Psoas muscle (tissue), 8 donors: ENCODE results near the gene CCNH. TPM values are rescaled to one million over a fixed set of nuclear protein-coding genes. Genes with fewer than 3 reads are reported as not detected.
A peak's percentile ranks its signal among the peaks of the same experiment; 100 is the strongest.

Experiments
- ATAC-seq, 4 donors: fragments of 200-7000 bp; cut with Tn5 transposase; one replicate each; pipeline ENCODE4 v1.9.1; 2020; ENCODE audit warnings: moderate library complexity in 3 of 4, mild to moderate bottlenecking in 2 of 4
- DNase-seq, 2 donors: peaks; one replicate each; pipeline ENCODE4 v3.0.0-alpha.2; 2020
- H3K27ac ChIP-seq: fragments of 200-600 bp; one replicate; pipeline ENCODE4 v1.8.0; 2022
- H3K27me3 ChIP-seq, 3 donors: fragments of 200-600 bp in 1 of 3; one replicate each; pipeline versions ENCODE4 v1.6.1 to v1.8.0; 2013 to 2022; ENCODE audit warnings: low read length in 2 of 3, mild to moderate bottlenecking in 2 of 3, moderate library complexity in 1 of 3; ENCODE audit not compliant: insufficient read depth in 3 of 3
- H3K36me3 ChIP-seq, 2 donors: fragments of 200-600 bp in 1 of 2; one replicate each; pipeline versions ENCODE4 v1.6.1 to v1.8.0; 2013 to 2022; ENCODE audit warnings: low read depth in 1 of 2, mild to moderate bottlenecking in 1 of 2, moderate library complexity in 1 of 2; ENCODE audit not compliant: insufficient read depth in 1 of 2
- H3K4me1 ChIP-seq: fragments of 200-600 bp; one replicate; pipeline ENCODE4 v1.8.0; 2022
- H3K4me3 ChIP-seq: fragments of 200-600 bp; one replicate; pipeline ENCODE4 v1.8.0; 2022; ENCODE audit warnings: mild to moderate bottlenecking
- H3K9me3 ChIP-seq: fragments of 200-600 bp; one replicate; pipeline ENCODE4 v1.8.0; 2022
- CTCF ChIP-seq: fragments of 200-600 bp; IDR thresholded peaks from one replicate; pipeline ENCODE4 v1.8.0; 2022; ENCODE audit warnings: antibody characterized with exemption
- WGBS, 3 donors: extraction: QIAGEN DNeasy Blood & Tissue Kit; methylation state at CpG; one replicate each; pipeline versions ENCODE4 v1.1.6 to v1.1.7; 2013; 5-methylcytosine and 5-hydroxymethylcytosine counted together
- intact Hi-C, 2 donors: fragments of 100-400 bp; cut with DNase I; formaldehyde crosslinking; loops; one replicate each; pipeline versions ENCODE4 v1.11.0 to v1.14.2; 2022
- polyA plus RNA-seq, 3 donors: library from polyadenylated mRNA; stranded (reverse); fragments of 200-250 nt; gene quantifications; one replicate each; pipeline ENCODE4 v1.2.3, GENCODE V29; 2013
- total RNA-seq, 4 donors: library from RNA; stranded (reverse); fragmentation: NEBNext Ultra II Directional in 2 of 4; extraction: Animal tissue kit (Norgen Biotek cat#: 25700) in 2 of 4; gene quantifications; one replicate each; pipeline versions ENCODE4 v1.2.1 to v1.2.4, GENCODE V29; 2021 to 2023
- donor health status: healthy with polysubstance abuse.
- donor health status: DM: no; HTN: no; CAD: no; lungs with moderate emphysema.
- donor health status: Bipolar disorder and iron deficiency.
- donor health status: healthy.
- donor health status: DM: yes; HTN: yes; CAD: no.
- donor health status: DM: no; HTN: no; CAD: no.
- donor health status: DM: no; HTN: no; CAD: no.
- donor health status: DM: yes; HTN: yes; CAD: no.

CCNH gene
- total and polyA plus RNA-seq, 7 donors, result 19.9 to 62.1 (median 34.3) TPM

DNA sequence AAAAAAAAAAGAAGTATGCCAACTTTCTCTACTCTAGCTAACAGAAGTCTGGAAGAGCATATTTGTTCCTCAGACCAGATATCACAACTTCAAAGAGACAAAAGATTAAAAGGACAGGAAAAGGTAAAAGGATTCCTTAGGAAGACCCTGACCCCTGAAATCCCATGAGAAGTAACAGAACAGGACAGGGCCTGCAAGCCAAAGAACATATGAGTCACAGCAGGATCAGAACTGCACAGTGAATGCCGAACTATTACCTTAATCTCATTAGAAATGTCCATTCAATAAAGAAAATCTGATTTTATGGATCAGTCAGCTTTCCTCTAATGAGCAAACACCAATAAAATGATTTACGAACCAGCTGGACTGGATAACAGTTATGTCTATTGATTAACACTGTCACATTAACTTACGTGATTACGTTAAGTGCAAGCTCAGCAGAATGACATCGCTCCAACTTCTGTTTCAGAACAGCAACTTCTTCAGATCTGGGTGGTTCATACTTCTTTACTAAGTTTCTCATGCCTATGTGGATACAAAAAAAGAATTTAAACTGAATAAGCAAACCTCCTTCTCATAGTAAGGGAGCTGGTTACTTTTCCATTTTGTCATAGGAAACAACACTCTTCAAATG, 13.6 kb downstream of the CCNH start:
- no peaks in the 10 kb centered on the region for H3K9me3 ChIP-seq
- intact Hi-C loops, result loop anchor here in 1 of 2 donors (10.0 kb wide), 1 partner anchor 334 kb away; no protein-coding TSS in a partner anchor
- ATAC-seq, result no peak
- DNase-seq, result no peak
- H3K4me1 ChIP-seq, result peaks cover 5% of the 10 kb centered on the region
- no peak overlapping the region for H3K4me3 ChIP-seq
- H3K27ac ChIP-seq, result no peak overlapping the region
- 81 to 92% (median 84%) methylated on average over 5 of the region's 5 CpGs for WGBS, 3 donors
- H3K36me3 ChIP-seq, result peaks cover 13 to 100% of the 10 kb centered on the region in 2 donors
- TF ChIP-seq CTCF, result no peak
- H3K27me3 ChIP-seq, result no peaks in the 10 kb centered on the region

- intact Hi-C loops, result loop anchor here in 1 of 2 donors (10.0 kb wide), 1 partner anchor 330 kb away; no protein-coding TSS in a partner anchor
- no peaks in the 10 kb centered on the region for H3K27me3 ChIP-seq
- WGBS, 3 donors, result 89 to 95% (median 92%) methylated on average over 3 of the region's 3 CpGs
- no peaks in the 10 kb centered on the region for H3K4me1 ChIP-seq
- peak overlapping the region; percentile 2 for H3K27ac ChIP-seq
- no peak for TF ChIP-seq CTCF
- peaks cover 22 to 100% of the 10 kb centered on the region in 2 donors for H3K36me3 ChIP-seq
- ATAC-seq (peak in 2 of 4 donors; percentile 37 to 38), DNase-seq (no peak)
- no peaks in the 10 kb centered on the region for H3K9me3 ChIP-seq
- H3K4me3 ChIP-seq, result no peak overlapping the region
Measured at GRCh38 chr5:87394411-87395165, 18.1 kb downstream of the CCNH start.

- H3K9me3 ChIP-seq, result no peaks in the 10 kb centered on the region
- DNase-seq (no peak), ATAC-seq (peak in 2 of 4 donors; percentile 47 to 49)
- H3K27me3 ChIP-seq, result no peaks in the 10 kb centered on the region
- H3K27ac ChIP-seq, result no peak overlapping the region
- peaks cover 18 to 100% of the 10 kb centered on the region in 2 donors for H3K36me3 ChIP-seq
- no peak for TF ChIP-seq CTCF
- WGBS, 3 donors, result 61 to 78% (median 65%) methylated on average over 2 of the region's 2 CpGs
- no peaks in the 10 kb centered on the region for H3K4me1 ChIP-seq
- no peak overlapping the region for H3K4me3 ChIP-seq
- intact Hi-C loops, result loop anchor here in 1 of 2 donors (10.0 kb wide), 1 partner anchor 329 kb away; no protein-coding TSS in a partner anchor
Measured at GRCh38 chr5:87393331-87393730, 19.4 kb downstream of the CCNH start.

- 79 to 83% (median 81%) methylated on average over 4 of the region's 4 CpGs for whole genome bisulfite sequencing, 3 donors
- H3K27ac ChIP-seq, result no peak overlapping the region
- ATAC-seq (no peak), DNase-seq (no peak)
- no peaks in the 10 kb centered on the region for H3K4me1 ChIP-seq
- TF ChIP-seq CTCF, result no peak
- H3K4me3 ChIP-seq, result no peak overlapping the region
- H3K36me3 ChIP-seq, result peaks cover 18 to 100% of the 10 kb centered on the region in 2 donors
- no peaks in the 10 kb centered on the region for H3K9me3 ChIP-seq
- intact Hi-C loops, result loop anchor here in 1 of 2 donors (10.0 kb wide), 1 partner anchor 328 kb away; no protein-coding TSS in a partner anchor
- no peaks in the 10 kb centered on the region for H3K27me3 ChIP-seq
Measured at GRCh38 chr5:87392801-87393200, 19.9 kb downstream of the CCNH start.
